Urothelium cell line (cell line): ENCODE measurements around the gene EGFL7.

ENCODE experiments used
- DNase-seq: peaks from one replicate; pipeline ENCODE4 v3.0.0; 2011; ENCODE audit warnings: low spot score, mixed read lengths
- FAIRE-seq: peaks from 2 replicates; lab custom pipeline; 2011; peaks lifted over from hg19 to GRCh38; lab: Jason Lieb, UNC

The EGFL7 gene

GRCh38 chr9:136684799-136685198 is 22.1 kb downstream of the EGFL7 start:
- DNase-seq = no peak

GRCh38 chr9:136685216-136685615 is 22.5 kb downstream of the EGFL7 start:
- FAIRE-seq (no peak), DNase-seq (no peak)

More at GRCh38 chr9:136684799-136685198, 22.1 kb downstream of the EGFL7 start:
- FAIRE-seq = no peak

GRCh38 chr9:136685790-136686533 is 23.2 kb downstream of the EGFL7 start:
- DNase-seq (no peak), FAIRE-seq (no peak)

- DNase-seq = no peak
- FAIRE-seq = no peak
These were observed 23.7 kb downstream of the EGFL7 start for GRCh38 chr9:136686534-136686793.

- DNase-seq (peak; percentile 90), FAIRE-seq (peak; percentile 32)
These were observed 24.3 kb downstream of the EGFL7 start, which contains the start of gene AGPAT2 for GRCh38 chr9:136686794-136687711. AGPAT2 (minus strand) TSS chr9:136687457; CDS start chr9:136687357, 100 bp downstream.

- DNase-seq (no peak), FAIRE-seq (no peak)
These were observed 25.1 kb downstream of the EGFL7 start for GRCh38 chr9:136687721-136688223.

- no peak for FAIRE-seq
- DNase-seq = no peak
These were observed 25.8 kb downstream of the EGFL7 start for GRCh38 chr9:136688274-136689107.

GRCh38 chr9:136689108-136689460 is 26.4 kb downstream of the EGFL7 start:
- no peak for FAIRE-seq
- no peak for DNase-seq

- FAIRE-seq (no peak), DNase-seq (no peak)
These were observed 27.5 kb downstream of the EGFL7 start for GRCh38 chr9:136690104-136690805.

GRCh38 chr9:136690806-136691261 is 28.1 kb downstream of the EGFL7 start:
- FAIRE-seq = no peak
- DNase-seq = peak; percentile 47

- FAIRE-seq = no peak
These were observed 28.8 kb downstream of the EGFL7 start for GRCh38 chr9:136691316-136692184.

GRCh38 chr9:136692185-136693134 is 29.7 kb downstream of the EGFL7 start:
- FAIRE-seq = peak; percentile 5
- DNase-seq = no peak

More at GRCh38 chr9:136691316-136692184, 28.8 kb downstream of the EGFL7 start:
- no peak for DNase-seq

- DNase-seq (no peak), FAIRE-seq (no peak)
These were observed 30.4 kb downstream of the EGFL7 start for GRCh38 chr9:136693135-136693489.

GRCh38 chr9:136693490-136694162 is 30.9 kb downstream of the EGFL7 start:
- FAIRE-seq (peak; percentile 52), DNase-seq (peak; percentile 93)

GRCh38 chr9:136694163-136694871 is 31.6 kb downstream of the EGFL7 start:
- DNase-seq = peak; percentile 74
- no peak for FAIRE-seq

- DNase-seq = no peak
- FAIRE-seq = no peak
These were observed 32.1 kb downstream of the EGFL7 start for GRCh38 chr9:136694872-136695247.

- DNase-seq (peak; percentile 50), FAIRE-seq (no peak)
These were observed 32.7 kb downstream of the EGFL7 start for GRCh38 chr9:136695435-136695895.
